BJ (cell line): ENCODE data around the gene PLPPR2. TPM values are rescaled to one million over a fixed set of nuclear protein-coding genes. Genes with fewer than 3 reads are reported as not detected.
"Not testable (repeated sequence)": the region's sequence is repeated elsewhere in the genome, so short reads cannot be mapped to it uniquely, and the experiment has no call there.

Experiments
- CTCF ChIA-PET: fragments of 350-600 bp; formaldehyde crosslinking; extraction: SDS; loops from one replicate; lab custom pipeline; 2021; ENCODE audit warnings: antibody characterized with exemption, inconsistent platforms; lab: Yijun Ruan, JAX
- POLR2A ChIA-PET: fragments of 300-600 bp; sonication (Branson Sonifier 250); formaldehyde crosslinking; extraction: SDS; loops from one replicate; lab custom pipeline; 2021; ENCODE audit warnings: antibody characterized with exemption; lab: Charles Lee
- DNase-seq: peaks from one replicate; pipeline ENCODE4 v3.0.0-alpha.2; 2011; ENCODE audit warnings: low read depth
- H3K27me3 ChIP-seq: 2 replicates; pipeline ENCODE4 v1.6.0; 2011; ENCODE audit warnings: low read length; ENCODE audit not compliant: control insufficient read depth, insufficient read depth
- H3K36me3 ChIP-seq: 2 replicates; pipeline ENCODE4 v1.5.1; 2011; ENCODE audit warnings: low read length; ENCODE audit not compliant: control insufficient read depth, insufficient read depth
- H3K4me3 ChIP-seq: 2 replicates; pipeline ENCODE4 v1.5.1; 2011; ENCODE audit warnings: low read depth, mild to moderate bottlenecking, control low read depth, low read length
- polyA plus RNA-seq: library from polyadenylated mRNA; depleted of rRNA; stranded (reverse); fragments of >200 nt; gene quantifications from 2 replicates; pipeline ENCODE4 v1.2.3, GENCODE V29; 2011
- TF ChIP-seq, protein P1 (sequence below): IDR thresholded peaks from 2 replicates; pipeline ENCODE4 v1.5.1; 2011; ENCODE audit warnings: low read depth, mild to moderate bottlenecking, control low read depth, inconsistent platforms, low read length, moderate library complexity; ENCODE audit not compliant: insufficient read depth

PLPPR2 gene
- polyA plus RNA-seq, 1 experiment: 30.5 TPM

DNA sequence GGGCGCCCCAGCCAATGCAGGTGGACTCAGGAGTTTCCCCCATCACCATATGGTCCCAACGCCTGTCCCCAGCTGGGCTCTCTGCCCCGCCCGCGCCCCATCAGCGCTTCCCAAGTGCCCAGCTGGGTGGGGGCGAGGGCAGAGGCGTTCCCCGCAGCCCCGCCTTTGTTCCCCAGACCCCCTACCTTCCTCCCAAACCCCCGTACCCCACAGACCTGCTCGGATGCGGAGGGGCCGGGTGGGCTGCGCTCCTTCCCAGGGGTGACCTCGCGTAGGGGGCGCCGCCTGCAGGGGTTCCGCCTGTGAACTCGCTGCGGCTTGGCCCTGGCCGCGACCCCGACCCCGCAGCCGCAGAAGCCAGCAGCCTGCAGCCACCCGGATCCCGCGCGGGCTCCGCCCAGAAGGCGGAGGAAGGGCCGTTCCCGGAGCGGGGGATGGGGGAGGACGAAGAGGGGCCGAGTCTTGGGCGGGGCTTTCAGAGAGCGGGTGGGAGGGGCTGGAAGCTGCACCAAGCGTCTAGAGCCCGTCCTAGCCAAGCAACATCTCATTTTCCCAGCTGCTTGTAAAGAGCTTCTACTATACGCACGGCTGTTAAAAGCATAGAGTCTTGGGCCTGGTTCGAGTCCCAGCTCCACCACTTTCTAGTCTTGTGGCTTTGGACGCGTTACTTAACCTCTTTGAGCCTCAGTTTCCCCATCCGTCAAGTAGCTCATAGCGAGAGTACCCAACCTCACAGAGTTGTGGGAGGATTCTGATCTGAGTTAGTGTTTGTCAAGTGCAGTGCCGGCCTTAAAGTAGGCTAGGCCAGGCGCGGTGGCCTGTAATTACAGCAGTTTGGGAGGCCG, 15.8 kb upstream of the PLPPR2 start, which contains the start of gene RAB3D:
Gene RAB3D, minus strand, starts transcription at position 404 of the 845 bp plus-strand sequence. CDS start 2,258 bp downstream, outside the sequence.
- no peak for DNase-seq
- H3K27me3 ChIP-seq: no peaks in the 10 kb centered on the region
- POLR2A ChIA-PET: no interaction called here
- peak within 1 kb of the TSS; percentile 67 for H3K4me3 ChIP-seq
- H3K36me3 ChIP-seq: peaks cover 9% of the 10 kb centered on the region
- CTCF ChIA-PET: interaction anchor here (1.0 to 2.2 kb wide), 5 partner anchors 14 to 143 kb away, joined by 3 to 10 read pairs (median 4); no protein-coding TSS in a partner anchor
- TF ChIP-seq, protein P1, sequence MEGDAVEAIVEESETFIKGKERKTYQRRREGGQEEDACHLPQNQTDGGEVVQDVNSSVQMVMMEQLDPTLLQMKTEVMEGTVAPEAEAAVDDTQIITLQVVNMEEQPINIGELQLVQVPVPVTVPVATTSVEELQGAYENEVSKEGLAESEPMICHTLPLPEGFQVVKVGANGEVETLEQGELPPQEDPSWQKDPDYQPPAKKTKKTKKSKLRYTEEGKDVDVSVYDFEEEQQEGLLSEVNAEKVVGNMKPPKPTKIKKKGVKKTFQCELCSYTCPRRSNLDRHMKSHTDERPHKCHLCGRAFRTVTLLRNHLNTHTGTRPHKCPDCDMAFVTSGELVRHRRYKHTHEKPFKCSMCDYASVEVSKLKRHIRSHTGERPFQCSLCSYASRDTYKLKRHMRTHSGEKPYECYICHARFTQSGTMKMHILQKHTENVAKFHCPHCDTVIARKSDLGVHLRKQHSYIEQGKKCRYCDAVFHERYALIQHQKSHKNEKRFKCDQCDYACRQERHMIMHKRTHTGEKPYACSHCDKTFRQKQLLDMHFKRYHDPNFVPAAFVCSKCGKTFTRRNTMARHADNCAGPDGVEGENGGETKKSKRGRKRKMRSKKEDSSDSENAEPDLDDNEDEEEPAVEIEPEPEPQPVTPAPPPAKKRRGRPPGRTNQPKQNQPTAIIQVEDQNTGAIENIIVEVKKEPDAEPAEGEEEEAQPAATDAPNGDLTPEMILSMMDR: no peak

DNA sequence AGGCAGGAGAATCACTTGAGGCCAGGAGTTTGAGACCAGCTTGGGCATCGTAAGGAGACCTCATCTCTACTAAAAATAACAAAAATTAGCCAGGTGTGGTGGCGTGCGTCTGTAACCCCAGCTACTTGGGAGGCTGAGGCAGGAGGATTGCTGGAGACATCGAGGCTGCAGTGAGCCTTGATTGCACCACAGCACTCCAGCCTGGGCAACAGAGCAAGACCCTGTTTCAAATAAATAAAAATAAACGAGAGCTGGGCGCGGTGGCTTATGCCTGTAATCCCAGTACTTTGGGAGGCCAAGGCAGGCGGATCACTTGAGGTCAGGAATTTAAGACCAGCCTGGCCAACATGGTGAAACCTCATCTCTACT, 15.1 kb upstream of the PLPPR2 start:
- DNase-seq, POLR2A ChIA-PET, H3K36me3 ChIP-seq, H3K27me3 ChIP-seq, H3K4me3 ChIP-seq: not testable (repeated sequence)
- CTCF ChIA-PET: interaction anchor here (1.1 to 2.2 kb wide), 4 partner anchors 15 to 142 kb away, joined by 4 to 10 read pairs (median 5); no protein-coding TSS in a partner anchor

DNA sequence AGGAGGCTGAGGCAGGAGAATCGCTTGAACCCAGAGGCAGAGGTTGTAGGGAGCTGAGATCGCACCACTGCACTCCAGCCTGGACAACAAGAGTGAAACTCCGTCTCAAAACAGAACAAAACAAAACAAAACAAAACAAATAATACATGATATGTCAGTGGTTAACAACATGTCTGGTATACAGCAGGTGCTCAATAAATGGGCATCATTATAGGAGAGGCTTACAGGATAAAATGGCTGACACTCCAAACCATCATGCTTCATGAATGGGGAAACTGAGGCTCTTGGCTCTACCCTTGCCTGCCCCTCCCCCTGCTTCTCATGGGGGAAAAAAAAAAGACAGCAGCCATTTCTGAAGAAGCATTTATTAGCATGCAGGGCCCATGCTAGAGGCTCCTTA, 12.8 kb upstream of the PLPPR2 start:
- Histone ChIP-seq H3K4me3 (no peak overlapping the region), H3K27me3 (no peaks in the 10 kb centered on the region), H3K36me3 (peaks cover 2% of the 10 kb centered on the region; the same call in 1 of the 2 replicates)
- no peak for DNase-seq
- ChIA-PET POLR2A (no interaction called here), CTCF (no interaction called here)
- TF ChIP-seq, protein P1: no peak

DNA sequence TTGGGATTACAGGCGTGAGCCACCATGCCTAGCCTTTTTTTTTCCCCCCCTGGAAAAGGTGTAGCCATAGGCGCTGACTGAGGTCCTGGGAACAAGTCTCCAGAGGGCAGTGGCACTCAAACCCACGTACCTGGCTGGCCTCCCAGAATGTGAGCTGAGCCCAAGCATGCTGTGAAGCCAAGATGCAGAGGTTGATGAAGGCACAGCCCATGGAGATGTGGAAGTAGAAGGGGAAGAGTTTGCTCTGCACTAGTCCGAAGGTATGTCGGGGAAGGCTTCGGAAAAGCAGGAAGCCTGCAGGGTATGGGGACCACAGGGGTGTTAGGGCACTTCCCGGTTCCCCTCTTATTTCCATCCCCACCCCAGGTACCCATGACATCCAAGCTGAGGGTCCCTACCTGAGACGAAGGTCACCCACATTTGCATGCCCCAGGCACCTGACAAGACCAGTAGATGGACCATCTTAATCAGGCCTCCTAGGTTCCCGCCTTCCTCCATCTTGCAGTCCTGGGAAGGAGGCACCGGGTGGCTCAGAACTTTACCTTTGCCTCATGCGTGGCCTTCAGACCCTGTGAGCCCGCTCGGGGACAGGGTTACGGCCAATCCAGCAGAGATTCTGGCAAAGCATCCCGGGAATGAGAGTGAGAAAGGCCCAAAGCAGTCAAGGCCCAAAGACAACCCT, 10.0 kb upstream of the PLPPR2 start:
- H3K36me3 ChIP-seq: peaks cover 2% of the 10 kb centered on the region; the same call in 1 of the 2 replicates
- ChIA-PET POLR2A (no interaction called here), CTCF (no interaction called here)
- no peaks in the 10 kb centered on the region for H3K27me3 ChIP-seq
- TF ChIP-seq, protein P1: no peak
- DNase-seq: no peak
- H3K4me3 ChIP-seq: peak overlapping the region; percentile 69

DNA sequence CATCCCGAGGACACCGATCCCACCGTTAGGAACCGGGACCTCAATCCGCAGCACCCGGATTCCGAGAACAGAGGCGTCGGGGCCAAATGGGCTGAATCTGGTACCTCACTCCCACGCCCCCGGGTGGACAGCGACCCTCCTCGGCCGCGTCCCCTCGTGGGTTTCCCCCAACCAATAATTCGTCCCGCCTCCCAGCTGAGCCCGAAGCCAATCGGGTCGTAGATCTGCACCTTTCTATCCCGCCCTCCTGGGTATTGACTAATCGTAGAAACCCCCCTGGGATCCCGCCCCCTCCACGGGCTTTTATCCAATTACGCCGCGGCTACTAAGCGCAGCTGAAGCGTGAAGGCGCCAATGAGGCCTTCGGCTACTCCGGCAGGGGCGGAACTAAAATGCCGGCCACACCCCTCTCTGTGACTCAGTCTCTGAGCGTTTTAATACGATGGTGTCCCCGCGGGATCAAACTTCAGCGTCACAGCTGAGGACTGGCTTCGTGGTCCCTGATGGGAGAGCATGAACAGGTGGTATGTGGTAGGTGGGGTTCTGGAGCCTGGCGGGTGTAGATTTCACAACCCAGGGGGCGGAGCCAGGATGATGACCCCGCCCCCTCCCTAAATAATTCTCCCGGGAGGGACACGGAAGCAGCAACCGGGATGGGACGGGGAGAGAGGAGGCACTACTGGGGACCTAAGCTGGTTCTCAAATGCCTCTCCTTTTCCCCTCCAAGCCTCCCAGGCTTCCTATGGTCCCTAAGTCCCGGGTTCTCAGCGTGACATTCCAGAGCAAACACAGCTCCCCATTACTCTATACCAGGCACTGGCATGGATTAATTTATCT, 8.9 kb upstream of the PLPPR2 start, which contains the start of the genes CCDC159 and TMEM205:
Gene CCDC159, plus strand, starts transcription at position 416 of the 837 bp plus-strand sequence. Its CDS starts 88 bp downstream, at position 504.
Gene TMEM205, minus strand, starts transcription at position 165 of the 837 bp plus-strand sequence. CDS start 649 bp downstream, outside the sequence.
- peak; percentile 96 for DNase-seq
- TF ChIP-seq, protein P1: no peak; the same call in 1 of the 2 replicates
- ChIA-PET POLR2A (interaction anchor here (0.5 to 0.6 kb wide), 4 partner anchors 53 to 1745 kb away, joined by 4 to 12 read pairs (median 8); partner anchors contain the start of gene CNN1), CTCF (interaction anchor here (0.6 to 1.5 kb wide), 7 partner anchors 35 to 137 kb away, joined by 3 to 11 read pairs (median 4); partner anchors contain the start of gene ODAD3)
- H3K4me3 ChIP-seq: peak within 1 kb of the TSS; percentile 69
- H3K36me3 ChIP-seq: peaks cover 2% of the 10 kb centered on the region; the same call in 1 of the 2 replicates
- no peaks in the 10 kb centered on the region for H3K27me3 ChIP-seq
